IPS-15b (cell line): ENCODE data around the gene PRTG.
"Not testable (repeated sequence)": the region's sequence is repeated elsewhere in the genome, so short reads cannot be mapped to it uniquely, and the experiment has no call there.

ENCODE experiments used
- H3K27me3 ChIP-seq: one replicate; pipeline ENCODE4 v1.6.1; 2013; ENCODE audit warnings: low read length; ENCODE audit not compliant: control insufficient read depth, insufficient read depth
- H3K36me3 ChIP-seq: one replicate; pipeline ENCODE4 v1.6.1; 2013; ENCODE audit warnings: low read length; ENCODE audit not compliant: control insufficient read depth, insufficient read depth
- H3K4me1 ChIP-seq: one replicate; pipeline ENCODE4 v1.6.1; 2013; ENCODE audit warnings: mild to moderate bottlenecking, low read length; ENCODE audit not compliant: control insufficient read depth, insufficient read depth
- H3K4me3 ChIP-seq: one replicate; pipeline ENCODE4 v1.5.1; 2013; ENCODE audit warnings: low read depth, low read length
- H3K9ac ChIP-seq: one replicate; pipeline ENCODE4 v1.6.1; 2013; ENCODE audit warnings: low read depth, mild to moderate bottlenecking, low read length
- H3K9me3 ChIP-seq: one replicate; pipeline ENCODE4 v1.6.1; 2013; ENCODE audit warnings: mild to moderate bottlenecking, low read length; ENCODE audit not compliant: control insufficient read depth, insufficient read depth

The PRTG gene

DNA sequence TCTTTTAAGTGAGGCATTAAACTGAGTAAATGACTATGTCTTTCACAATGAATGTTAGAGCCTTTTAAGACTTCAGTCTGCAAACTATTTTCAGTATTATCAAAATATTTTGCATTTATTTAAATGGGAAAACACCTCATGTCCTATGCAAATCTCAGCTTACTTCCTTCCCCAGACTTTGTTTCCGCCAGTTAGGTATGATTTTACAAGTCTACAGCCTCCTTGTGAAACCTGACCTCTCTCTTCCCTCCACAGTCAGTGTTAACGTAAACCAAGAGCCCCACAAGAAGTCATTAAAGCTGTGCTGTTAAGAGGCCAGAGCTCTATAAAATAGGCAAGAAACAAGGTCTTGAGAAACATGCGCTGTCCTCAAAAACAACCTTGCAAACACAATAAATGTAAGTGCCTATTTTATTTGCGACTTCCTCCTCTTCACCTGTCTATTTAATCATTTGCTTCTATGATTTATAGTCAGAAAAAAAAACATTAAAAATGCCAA lies 48.3 kb downstream of the PRTG start:
- Histone ChIP-seq H3K4me3 (no peak overlapping the region), H3K9me3 (no peaks in the 10 kb centered on the region), H3K27me3 (no peaks in the 10 kb centered on the region), H3K9ac (no peak overlapping the region), H3K36me3 (no peaks in the 10 kb centered on the region), H3K4me1 (peaks cover 12% of the 10 kb centered on the region)

DNA sequence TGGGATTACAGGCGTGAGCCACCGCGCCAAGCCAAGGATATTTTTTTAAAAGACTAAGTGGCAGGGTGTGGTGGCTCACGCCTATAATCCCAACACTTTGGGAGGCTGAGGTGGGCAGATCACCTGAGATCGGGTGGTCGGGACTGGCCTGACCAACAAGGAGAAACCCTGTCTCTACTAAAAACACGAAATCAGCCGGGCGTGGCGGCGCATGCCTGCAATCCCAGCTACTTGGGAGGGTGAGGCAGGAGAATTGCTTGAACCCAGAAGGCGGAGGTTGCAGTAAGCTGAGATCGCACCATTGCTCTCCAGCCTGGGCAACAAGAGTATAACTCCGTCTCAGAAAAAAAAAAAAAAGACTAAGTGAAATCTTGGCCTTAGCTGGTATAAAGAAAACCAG lies 49.8 kb downstream of the PRTG start:
- H3K4me3 ChIP-seq, H3K27me3 ChIP-seq, H3K9me3 ChIP-seq, H3K9ac ChIP-seq, H3K36me3 ChIP-seq: not testable (repeated sequence)
- H3K4me1 ChIP-seq: peaks cover 12% of the 10 kb centered on the region

DNA sequence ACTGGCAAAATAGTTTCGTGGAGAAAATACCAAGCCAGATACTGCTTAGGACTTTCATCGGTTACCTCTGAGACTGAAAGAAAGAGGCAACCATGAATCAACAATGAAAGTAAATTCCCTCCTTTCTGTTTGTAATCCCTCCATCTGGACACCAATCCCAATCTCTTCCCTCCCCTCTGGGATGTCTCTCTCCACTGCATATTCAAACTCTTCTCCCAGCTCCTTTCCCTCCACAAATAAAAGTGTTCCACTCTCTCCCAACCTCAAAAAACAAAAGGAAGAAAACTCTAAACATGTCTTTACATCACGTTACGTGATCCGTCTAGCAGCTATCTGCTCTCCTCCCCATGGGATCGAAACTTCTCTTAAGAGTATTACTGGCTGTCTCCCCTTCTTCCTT lies 55.2 kb downstream of the PRTG start:
- H3K4me3 ChIP-seq: no peak overlapping the region

DNA sequence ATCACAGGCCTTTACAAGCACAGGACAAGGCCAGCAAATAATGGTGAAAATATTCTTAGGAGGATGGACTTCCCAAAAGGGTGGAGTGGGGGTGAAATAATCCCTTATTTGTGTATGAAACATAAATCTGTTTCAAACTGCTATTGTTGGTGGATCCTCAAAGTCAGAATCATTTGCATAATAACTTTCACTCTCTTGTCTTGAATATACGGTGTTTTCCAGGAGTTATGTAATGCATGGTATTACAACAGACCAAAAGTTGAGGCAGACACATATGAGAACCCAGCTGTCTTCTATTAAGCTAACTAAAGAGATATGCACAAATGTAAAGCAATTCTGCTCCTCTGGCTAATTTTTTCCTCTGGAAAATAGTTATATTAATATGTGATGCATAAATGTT lies 57.7 kb downstream of the PRTG start:
- H3K9ac ChIP-seq: no peak overlapping the region
- H3K4me1 ChIP-seq: no peaks in the 10 kb centered on the region
- H3K4me3 ChIP-seq: no peak overlapping the region
- no peaks in the 10 kb centered on the region for H3K27me3 ChIP-seq
- no peaks in the 10 kb centered on the region for H3K9me3 ChIP-seq
- no peaks in the 10 kb centered on the region for H3K36me3 ChIP-seq

More for the DNA sequence above, 55.2 kb downstream of the PRTG start:
- no peaks in the 10 kb centered on the region for H3K27me3 ChIP-seq
- H3K9me3 ChIP-seq: no peaks in the 10 kb centered on the region
- H3K4me1 ChIP-seq: no peaks in the 10 kb centered on the region
- no peak overlapping the region for H3K9ac ChIP-seq
- H3K36me3 ChIP-seq: no peaks in the 10 kb centered on the region

DNA sequence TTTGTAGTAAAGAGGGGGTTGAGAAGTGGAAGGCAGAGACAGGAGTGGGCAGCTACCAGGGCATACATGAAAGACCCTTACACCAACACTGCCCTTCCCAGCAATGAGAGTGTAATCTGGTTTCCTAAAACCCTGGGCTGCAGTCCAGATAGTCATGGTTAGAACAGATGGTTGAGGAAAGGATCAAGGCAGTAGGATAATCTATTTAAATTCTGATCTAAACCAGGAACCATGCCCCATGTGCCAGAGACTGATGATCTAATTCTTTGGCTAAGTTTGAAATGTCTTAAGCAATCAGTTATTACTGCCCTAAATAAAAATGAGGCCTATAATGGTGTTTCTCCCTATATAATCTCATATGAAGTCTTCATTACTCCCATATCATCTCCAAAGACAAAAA lies 59.6 kb downstream of the PRTG start:
- no peaks in the 10 kb centered on the region for H3K9me3 ChIP-seq
- H3K4me1 ChIP-seq: no peaks in the 10 kb centered on the region
- H3K27me3 ChIP-seq: no peaks in the 10 kb centered on the region
- no peaks in the 10 kb centered on the region for H3K36me3 ChIP-seq
- H3K9ac ChIP-seq: no peak overlapping the region
- H3K4me3 ChIP-seq: no peak overlapping the region

DNA sequence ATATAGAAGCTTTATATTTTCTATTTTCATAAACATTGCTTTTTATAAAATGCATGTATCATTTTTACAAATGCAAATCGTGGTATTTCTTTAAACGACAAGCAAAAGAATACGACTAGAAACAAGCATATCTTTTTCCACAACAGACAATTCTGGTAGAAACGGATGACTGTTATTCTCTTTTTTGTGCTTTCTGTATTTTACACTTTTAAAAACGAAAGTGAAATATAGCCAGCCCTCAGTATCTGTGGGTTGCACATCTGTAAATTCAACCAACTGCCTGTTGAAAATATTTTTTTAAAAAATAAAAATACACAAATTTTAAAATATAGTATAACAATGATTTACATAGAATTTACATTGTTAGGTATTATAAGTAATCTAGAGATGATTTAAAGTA lies 61.3 kb downstream of the PRTG start:
- no peak overlapping the region for H3K4me3 ChIP-seq
- no peak overlapping the region for H3K9ac ChIP-seq
- no peaks in the 10 kb centered on the region for H3K9me3 ChIP-seq
- H3K4me1 ChIP-seq: peaks cover under 1% of the 10 kb centered on the region
- no peaks in the 10 kb centered on the region for H3K36me3 ChIP-seq
- H3K27me3 ChIP-seq: no peaks in the 10 kb centered on the region

DNA sequence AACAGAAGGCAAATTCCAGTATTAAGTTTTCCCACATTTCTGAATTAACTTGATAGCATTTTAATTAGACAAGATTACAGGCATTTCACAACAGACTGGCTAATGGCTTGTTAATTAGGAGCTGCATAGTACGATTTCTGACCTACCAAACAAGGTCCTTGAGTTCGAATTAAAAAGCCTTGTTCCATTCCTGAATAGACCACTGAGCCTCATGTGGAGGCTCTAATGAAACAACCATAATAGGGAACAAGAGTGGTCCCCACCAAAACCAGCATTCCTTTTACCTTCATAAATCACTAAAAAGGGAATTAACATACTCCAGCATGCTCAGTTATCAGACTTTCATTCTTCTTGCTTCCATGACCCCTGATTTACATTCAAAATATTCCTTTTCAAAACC lies 66.4 kb downstream of the PRTG start:
- peaks cover 7% of the 10 kb centered on the region for H3K4me1 ChIP-seq
- no peaks in the 10 kb centered on the region for H3K36me3 ChIP-seq
- H3K9ac ChIP-seq: no peak overlapping the region
- H3K9me3 ChIP-seq: no peaks in the 10 kb centered on the region
- H3K4me3 ChIP-seq: no peak overlapping the region
- no peaks in the 10 kb centered on the region for H3K27me3 ChIP-seq

DNA sequence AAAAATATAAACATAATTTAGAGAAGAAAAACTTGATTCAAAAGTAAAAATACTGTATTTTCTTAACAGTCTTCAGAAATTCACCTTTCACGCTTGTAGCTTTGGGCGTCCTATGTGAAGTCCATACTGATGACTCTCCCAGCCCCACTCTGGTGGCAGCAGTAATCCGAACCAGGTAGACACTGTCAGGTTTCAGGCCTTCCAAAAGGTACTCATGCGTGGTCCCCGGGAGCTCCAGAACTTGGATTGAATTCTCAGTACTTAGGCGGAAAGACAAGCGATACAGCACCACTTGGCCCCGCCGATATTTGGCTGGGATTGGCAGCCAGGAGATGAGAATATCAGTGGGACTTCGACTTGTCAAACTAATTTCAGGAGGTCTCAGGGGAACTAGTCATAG lies 69.7 kb downstream of the PRTG start:
- Histone ChIP-seq H3K4me3 (no peak overlapping the region), H3K9ac (no peak overlapping the region), H3K4me1 (peaks cover 7% of the 10 kb centered on the region), H3K27me3 (no peaks in the 10 kb centered on the region), H3K36me3 (no peaks in the 10 kb centered on the region), H3K9me3 (no peaks in the 10 kb centered on the region)

DNA sequence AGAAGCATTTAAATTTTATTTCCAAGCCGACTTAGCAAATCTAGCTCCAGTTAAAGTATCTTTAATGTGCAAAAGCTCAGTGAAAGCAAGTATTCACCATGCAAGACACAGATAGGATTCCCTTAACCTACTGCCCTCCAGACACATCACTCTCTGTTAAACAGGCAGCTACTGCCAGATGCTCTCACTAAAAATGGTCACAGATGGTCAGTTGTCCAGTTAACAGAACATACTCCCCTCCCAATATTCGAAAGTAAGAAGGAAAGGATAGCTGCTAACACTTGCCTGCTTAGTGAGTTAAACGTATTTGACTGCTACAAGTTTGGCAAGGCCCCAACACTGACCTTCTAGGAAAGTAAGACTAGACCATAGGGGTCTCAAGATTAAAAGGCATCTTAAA lies 73.7 kb downstream of the PRTG start:
- Histone ChIP-seq H3K9ac (no peak overlapping the region), H3K4me1 (no peaks in the 10 kb centered on the region), H3K36me3 (no peaks in the 10 kb centered on the region), H3K27me3 (no peaks in the 10 kb centered on the region), H3K9me3 (no peaks in the 10 kb centered on the region), H3K4me3 (no peak overlapping the region)

DNA sequence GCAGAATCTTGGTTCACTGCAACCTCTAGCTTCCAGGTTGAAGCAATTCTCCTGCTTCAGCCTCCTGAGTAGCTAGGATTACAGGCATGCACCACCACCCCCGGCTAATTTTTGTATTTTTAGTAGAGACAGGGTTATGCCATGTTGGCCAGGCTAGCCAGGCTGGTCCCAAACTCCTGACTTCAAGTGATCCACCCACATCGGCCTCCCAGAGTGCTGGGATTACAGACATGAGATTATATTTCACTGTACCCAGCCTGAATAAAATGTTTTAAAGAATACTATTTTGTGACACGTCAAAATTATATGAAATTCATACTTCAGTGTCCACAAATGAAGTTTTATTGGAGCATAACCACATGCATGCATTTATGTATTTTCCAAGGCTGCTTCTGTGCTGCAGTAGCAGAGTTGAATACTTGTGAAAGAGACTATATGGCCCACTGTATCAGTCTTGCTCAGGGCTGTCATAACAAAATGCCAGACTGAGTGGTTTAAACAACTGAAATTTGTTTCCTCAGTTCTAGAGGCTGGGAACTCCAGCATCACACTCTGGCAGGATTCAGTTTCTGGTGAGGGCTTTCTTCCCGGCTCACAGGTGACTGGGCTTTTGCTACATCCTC lies 77.2 kb downstream of the PRTG start:
- Histone ChIP-seq H3K4me3 (no peak overlapping the region), H3K9me3 (no peaks in the 10 kb centered on the region), H3K27me3 (no peaks in the 10 kb centered on the region), H3K9ac (no peak overlapping the region), H3K4me1 (peaks cover 17% of the 10 kb centered on the region), H3K36me3 (no peaks in the 10 kb centered on the region)

DNA sequence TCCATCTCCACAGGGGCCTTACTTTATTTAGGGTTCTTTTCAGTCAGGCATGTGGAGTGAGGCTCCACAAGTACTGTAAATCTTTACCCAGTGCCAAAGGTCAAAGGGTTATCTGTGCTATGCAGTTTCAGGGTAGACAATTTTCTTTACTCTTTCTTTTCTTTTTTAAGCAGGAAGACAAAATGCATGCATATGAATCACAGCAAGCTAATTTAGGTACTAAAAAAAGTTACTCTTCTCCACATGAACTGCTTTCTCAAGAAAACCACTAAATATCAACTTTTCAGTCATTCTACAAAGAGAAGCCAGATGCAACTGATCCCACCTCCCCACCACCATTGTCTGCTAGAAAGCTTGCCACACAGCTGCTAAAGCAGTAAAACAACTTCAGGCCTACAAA lies 81.5 kb downstream of the PRTG start:
- H3K4me1 ChIP-seq: peaks cover 24% of the 10 kb centered on the region
- H3K9me3 ChIP-seq: no peaks in the 10 kb centered on the region
- no peaks in the 10 kb centered on the region for H3K36me3 ChIP-seq
- no peak overlapping the region for H3K9ac ChIP-seq
- no peaks in the 10 kb centered on the region for H3K27me3 ChIP-seq
- H3K4me3 ChIP-seq: no peak overlapping the region

DNA sequence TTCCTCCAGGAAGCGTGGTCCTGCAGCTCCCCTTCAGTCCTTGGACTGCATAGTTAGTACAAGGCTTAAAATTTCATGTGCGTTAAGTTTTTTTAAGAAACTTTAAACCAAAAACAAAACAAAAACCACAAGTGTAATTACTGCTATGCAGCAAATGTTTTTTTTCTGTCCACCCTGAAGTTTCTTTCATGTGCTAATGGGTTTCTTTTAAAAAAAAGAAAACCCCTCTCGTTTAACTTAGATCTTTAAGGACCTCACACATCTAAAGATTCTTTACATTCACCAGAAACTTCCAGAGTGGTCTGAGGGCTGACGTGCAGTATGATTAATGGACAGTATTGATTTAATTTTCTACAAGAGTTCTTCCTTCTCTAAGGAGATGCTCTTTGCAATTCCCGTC lies 82.8 kb downstream of the PRTG start:
- Histone ChIP-seq H3K36me3 (no peaks in the 10 kb centered on the region), H3K27me3 (no peaks in the 10 kb centered on the region), H3K9me3 (no peaks in the 10 kb centered on the region), H3K4me3 (peak overlapping the region; percentile 8), H3K9ac (no peak overlapping the region), H3K4me1 (peaks cover 24% of the 10 kb centered on the region)
